Stomach (tissue), 9 donors: ENCODE results near the gene ZNF385D. TPM values are rescaled to one million over a fixed set of nuclear protein-coding genes. Genes with fewer than 3 reads are reported as not detected.

ENCODE experiments used
- DNase-seq, 2 donors: peaks; one replicate each; pipeline versions ENCODE4 v3.0.0 to v3.0.0-alpha.2; 2013 to 2019
- H3K27ac ChIP-seq, 5 donors: fragments of 200-600 bp in 4 of 5; sonication (generic) in 4 of 5; one replicate each; pipeline ENCODE4 v1.5.1; 2013 to 2019; ENCODE audit warnings: mild to moderate bottlenecking in 1 of 5, moderate library complexity in 1 of 5
- H3K27me3 ChIP-seq, 3 donors: fragments of 200-600 bp; sonication (generic); one replicate each; pipeline ENCODE4 v1.5.1; 2017 to 2019; ENCODE audit warnings: mixed run types in 1 of 3
- H3K36me3 ChIP-seq, 4 donors: fragments of 200-600 bp; sonication (generic); 1 replicate in 3 of 4; 2 replicates in 1 of 4; pipeline ENCODE4 v1.5.1; 2016 to 2019
- H3K4me1 ChIP-seq, 4 donors: fragments of 200-600 bp; sonication (generic); one replicate each; pipeline ENCODE4 v1.5.1; 2016 to 2019
- H3K4me3 ChIP-seq, 4 donors: fragments of 200-600 bp; sonication (generic) in 3 of 4; one replicate each; pipeline ENCODE4 v1.5.1; 2016 to 2019; ENCODE audit warnings: mild to moderate bottlenecking in 1 of 4
- H3K9me3 ChIP-seq, 4 donors: fragments of 200-600 bp; sonication (generic); one replicate each; pipeline ENCODE4 v1.5.1; 2016 to 2019
- EP300 ChIP-seq: sonication (generic); formaldehyde crosslinking; IDR thresholded peaks from one replicate; pipeline ENCODE4 v1.6.1; 2017; ENCODE audit warnings: antibody characterized with exemption
- POLR2A ChIP-seq, 4 donors: fragments of 450-650 bp; IDR thresholded peaks; one replicate each; pipeline ENCODE4 v1.6.1; 2016; ENCODE audit warnings: antibody characterized with exemption in 4 of 4, control low read depth in 2 of 4, mild to moderate bottlenecking in 1 of 4, moderate library complexity in 1 of 4
- POLR2AphosphoS5 ChIP-seq, 3 donors: sonication (generic); formaldehyde crosslinking; IDR thresholded peaks; one replicate each; pipeline ENCODE4 v1.6.1; 2016; ENCODE audit warnings: antibody characterized with exemption in 3 of 3
- WGBS, 5 donors: extraction: QIAGEN DNeasy Blood & Tissue Kit in 3 of 5; methylation state at CpG; one replicate each; pipeline versions ENCODE4 v1.1.5 to v1.1.7; 2013 to 2018; 5-methylcytosine and 5-hydroxymethylcytosine counted together
- intact Hi-C: fragments of 100-400 bp; cut with DNase I; formaldehyde crosslinking; loops from one replicate; pipeline ENCODE4 v1.15.1; 2023; ENCODE audit warnings: low total_unique reads
- polyA plus RNA-seq, 3 donors: library from polyadenylated mRNA; stranded (reverse); fragments of 200-250 nt; gene quantifications; one replicate each; pipeline ENCODE4 v1.2.3, GENCODE V29; 2013
- total RNA-seq, 5 donors: library from RNA; depleted of rRNA; stranded (reverse); fragments of >200 nt; gene quantifications; one replicate each; pipeline versions ENCODE4 v1.1.0 to v1.2.3, GENCODE V29; 2014 to 2016
- TF ChIP-seq, protein P1 (sequence below), 7 experiments: fragments of 450-650 bp in 4 of 7; fragments of 200-600 bp in 3 of 7; sonication (generic) in 3 of 7; IDR thresholded peaks; one replicate each; pipeline ENCODE4 v1.5.1; 2016 to 2019; ENCODE audit warnings: antibody characterized with exemption in 7 of 7, control low read depth in 2 of 7, mild to moderate bottlenecking in 1 of 7
- donor health status: healthy with polysubstance abuse.
- donor health status: Bipolar disorder and iron deficiency.
- donor health status: healthy.

Gene ZNF385D
- total and polyA plus RNA-seq, 8 donors = 0.31 to 7.2 (median 0.98) TPM; not detected in 2

DNA sequence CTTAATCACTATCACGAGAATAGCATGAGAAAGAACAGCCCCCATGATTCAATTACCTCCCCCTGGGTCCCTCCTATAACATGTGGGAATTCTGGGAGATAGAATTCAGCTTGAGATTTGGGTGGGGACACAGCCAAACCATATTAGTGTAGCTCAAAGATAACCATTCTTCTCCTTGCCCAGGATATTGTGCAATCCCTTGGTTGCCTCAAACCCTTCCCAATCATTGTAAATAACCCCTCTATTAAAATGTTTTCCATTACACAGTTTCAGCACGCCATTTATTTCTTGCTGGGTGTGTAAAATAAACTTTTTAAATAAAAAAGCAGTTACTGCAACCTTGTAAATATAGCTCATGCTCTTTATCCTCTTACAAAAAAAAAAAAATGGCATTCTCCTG is 47.7 kb downstream of the ZNF385D start:
- Histone ChIP-seq H3K27me3 (no peaks in the 10 kb centered on the region), H3K9me3 (no peaks in the 10 kb centered on the region), H3K36me3 (no peaks in the 10 kb centered on the region), H3K27ac (no peak overlapping the region), H3K4me1 (no peaks in the 10 kb centered on the region), H3K4me3 (no peak overlapping the region)
- 59 to 84% (median 76%) methylated on average over 2 of the region's 2 CpGs for WGBS, 5 donors
- TF ChIP-seq, protein P1, sequence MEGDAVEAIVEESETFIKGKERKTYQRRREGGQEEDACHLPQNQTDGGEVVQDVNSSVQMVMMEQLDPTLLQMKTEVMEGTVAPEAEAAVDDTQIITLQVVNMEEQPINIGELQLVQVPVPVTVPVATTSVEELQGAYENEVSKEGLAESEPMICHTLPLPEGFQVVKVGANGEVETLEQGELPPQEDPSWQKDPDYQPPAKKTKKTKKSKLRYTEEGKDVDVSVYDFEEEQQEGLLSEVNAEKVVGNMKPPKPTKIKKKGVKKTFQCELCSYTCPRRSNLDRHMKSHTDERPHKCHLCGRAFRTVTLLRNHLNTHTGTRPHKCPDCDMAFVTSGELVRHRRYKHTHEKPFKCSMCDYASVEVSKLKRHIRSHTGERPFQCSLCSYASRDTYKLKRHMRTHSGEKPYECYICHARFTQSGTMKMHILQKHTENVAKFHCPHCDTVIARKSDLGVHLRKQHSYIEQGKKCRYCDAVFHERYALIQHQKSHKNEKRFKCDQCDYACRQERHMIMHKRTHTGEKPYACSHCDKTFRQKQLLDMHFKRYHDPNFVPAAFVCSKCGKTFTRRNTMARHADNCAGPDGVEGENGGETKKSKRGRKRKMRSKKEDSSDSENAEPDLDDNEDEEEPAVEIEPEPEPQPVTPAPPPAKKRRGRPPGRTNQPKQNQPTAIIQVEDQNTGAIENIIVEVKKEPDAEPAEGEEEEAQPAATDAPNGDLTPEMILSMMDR (IDR thresholded peaks at IDR 0.05) = no peak
- TF ChIP-seq EP300 (no peak), POLR2AphosphoS5 (IDR thresholded peaks at IDR 0.05) (no peak), POLR2A (IDR thresholded peaks at IDR 0.05) (no peak)
- DNase-seq = no peak
- intact Hi-C loops = no loop called here

DNA sequence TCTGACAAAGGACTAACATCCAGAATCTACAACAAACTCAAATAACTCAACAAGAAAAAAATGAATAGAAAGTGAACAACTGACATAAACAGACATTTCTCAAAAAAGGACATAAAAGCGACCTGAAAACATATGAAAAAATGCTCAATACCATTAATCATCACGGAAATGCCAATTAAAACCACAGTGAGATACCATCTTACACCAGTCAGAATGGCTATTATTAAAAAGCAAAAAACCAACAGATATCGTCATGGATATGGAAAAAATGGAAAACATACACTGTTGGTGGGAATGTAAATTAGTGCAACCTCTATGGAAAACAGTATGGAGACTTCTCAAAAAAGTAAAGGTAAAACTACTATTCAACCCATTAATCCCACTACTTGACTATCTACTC is 53.3 kb downstream of the ZNF385D start:
- intact Hi-C loops = no loop called here

GRCh38 chr3:21694506-21694905 is 56.5 kb downstream of the ZNF385D start:
- no peaks in the 10 kb centered on the region for H3K36me3 ChIP-seq
- WGBS, 5 donors = 83 to 91% (median 85%) methylated on average over 4 of the region's 4 CpGs
- no peaks in the 10 kb centered on the region for H3K4me1 ChIP-seq
- no peak overlapping the region for H3K4me3 ChIP-seq
- no peak for DNase-seq
- TF ChIP-seq, protein P1 (IDR thresholded peaks at IDR 0.05) = no peak
- no peak for TF ChIP-seq POLR2A (IDR thresholded peaks at IDR 0.05)
- no peak for TF ChIP-seq EP300
- TF ChIP-seq POLR2AphosphoS5 (IDR thresholded peaks at IDR 0.05) = no peak
- H3K9me3 ChIP-seq = no peaks in the 10 kb centered on the region
- no peak overlapping the region for H3K27ac ChIP-seq
- intact Hi-C loops = no loop called here
- H3K27me3 ChIP-seq = no peaks in the 10 kb centered on the region

More for the DNA sequence above, 53.3 kb downstream of the ZNF385D start:
- 71 to 90% (median 80%) methylated on average over 3 of the region's 3 CpGs for WGBS, 5 donors
- H3K4me3 ChIP-seq = no peak overlapping the region
- H3K4me1 ChIP-seq = no peaks in the 10 kb centered on the region
- DNase-seq = no peak
- H3K36me3 ChIP-seq = no peaks in the 10 kb centered on the region
- TF ChIP-seq POLR2A (IDR thresholded peaks at IDR 0.05) (no peak), POLR2AphosphoS5 (IDR thresholded peaks at IDR 0.05) (no peak), EP300 (no peak)
- TF ChIP-seq, protein P1 (IDR thresholded peaks at IDR 0.05) = no peak
- no peaks in the 10 kb centered on the region for H3K27me3 ChIP-seq
- no peak overlapping the region for H3K27ac ChIP-seq
- H3K9me3 ChIP-seq = no peaks in the 10 kb centered on the region

DNA sequence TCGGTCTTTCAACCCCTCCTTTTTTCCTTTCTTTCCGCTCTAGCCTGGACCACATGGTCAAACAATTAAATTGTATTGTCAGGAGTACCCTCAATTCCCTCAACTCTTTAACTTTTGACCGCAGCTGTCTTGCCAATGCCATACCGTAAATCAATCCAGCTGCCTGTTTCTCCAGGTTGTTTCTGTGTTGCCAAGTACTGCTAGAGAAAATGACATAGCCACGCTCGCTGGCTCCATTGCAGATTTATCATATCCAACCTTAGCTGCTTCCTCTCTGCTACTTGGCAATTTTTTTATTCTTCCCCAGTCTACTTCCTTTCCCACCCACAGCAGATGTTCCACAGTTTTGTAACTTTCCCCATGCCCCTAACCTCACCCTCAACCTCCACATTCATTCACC is 60.0 kb downstream of the ZNF385D start:
- Histone ChIP-seq H3K4me3 (no peak overlapping the region), H3K4me1 (no peaks in the 10 kb centered on the region), H3K9me3 (no peaks in the 10 kb centered on the region), H3K27ac (no peak overlapping the region), H3K27me3 (no peaks in the 10 kb centered on the region), H3K36me3 (no peaks in the 10 kb centered on the region)
- 78 to 91% (median 87%) methylated on average over 6 of the region's 6 CpGs for WGBS, 5 donors
- TF ChIP-seq, protein P1 (IDR thresholded peaks at IDR 0.05) = no peak
- no peak for TF ChIP-seq EP300
- no peak for TF ChIP-seq POLR2AphosphoS5 (IDR thresholded peaks at IDR 0.05)
- no peak for TF ChIP-seq POLR2A (IDR thresholded peaks at IDR 0.05)
- no peak for DNase-seq
- intact Hi-C loops = no loop called here
